Measurements from ENCODE around the gene IFITM10.
A peak's percentile ranks its signal among the peaks of the same experiment; 100 is the strongest.

Gene IFITM10

DNA sequence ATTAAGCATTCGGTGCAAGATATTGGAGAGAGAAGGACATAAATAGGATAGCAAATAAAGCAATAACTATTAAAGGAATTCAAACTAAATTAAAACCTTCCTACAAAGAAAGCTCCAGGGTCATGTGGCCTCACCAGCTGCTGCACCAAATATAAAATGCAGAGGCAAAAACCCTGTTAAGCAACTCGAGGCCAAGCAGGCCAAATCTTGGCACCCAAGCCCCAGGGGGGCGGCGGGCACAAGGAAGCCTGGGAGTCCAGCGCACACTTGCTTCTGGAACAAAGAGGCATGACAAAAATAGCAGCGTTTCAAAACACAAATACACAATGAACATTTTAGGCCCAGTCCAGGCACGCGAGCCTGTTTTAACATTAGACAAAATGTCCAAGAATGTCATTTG lies 32.6 kb downstream of the IFITM10 start:
- DNase-seq (ENCODE audit: low read depth, low spot score), result no peak

DNA sequence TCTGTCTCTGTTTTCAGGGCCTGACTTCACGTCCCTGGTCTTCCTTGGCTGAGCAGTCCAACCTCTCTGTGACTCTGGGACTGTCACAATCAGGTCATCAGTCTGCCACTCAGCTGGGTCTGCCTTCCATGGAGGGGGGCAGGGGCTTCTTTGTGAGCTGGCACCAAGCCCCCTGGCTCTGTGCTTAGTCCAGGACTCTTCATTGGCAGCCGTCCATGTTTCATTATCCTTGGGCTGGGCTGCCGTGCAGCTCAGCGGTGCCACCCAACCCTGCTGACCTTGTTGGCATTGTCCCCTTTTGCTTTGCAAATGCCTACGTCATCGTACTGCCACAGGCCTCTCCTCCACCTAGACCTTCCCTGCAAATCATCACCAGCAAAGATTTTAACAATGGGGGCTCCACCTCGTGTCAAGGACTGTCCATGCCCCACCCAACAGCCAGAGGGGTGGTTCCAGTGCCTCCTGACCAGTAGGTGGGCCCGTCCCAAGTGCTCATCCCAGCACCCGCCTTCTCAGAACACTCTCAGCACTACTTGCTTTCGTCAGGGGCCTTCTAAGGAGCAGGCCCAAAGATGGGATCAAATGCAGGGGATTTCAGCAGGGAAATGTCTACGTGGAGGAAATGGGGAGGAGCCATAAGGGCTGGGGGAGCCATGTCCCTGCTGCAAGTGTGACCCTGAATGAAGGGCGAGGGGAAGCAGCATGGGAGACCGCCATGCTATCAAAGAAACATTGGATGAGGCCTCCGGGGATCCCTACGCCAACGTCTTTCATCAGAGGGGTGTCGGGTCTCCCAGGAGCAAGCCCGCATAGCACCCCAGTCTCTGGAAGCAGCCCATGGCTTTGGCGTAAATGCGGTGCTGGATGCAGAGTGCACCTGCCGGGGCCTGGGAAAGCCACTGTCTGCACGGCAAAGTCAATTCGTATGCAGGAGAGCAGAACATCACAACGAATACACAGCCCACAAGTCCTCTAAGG lies 35.2 kb downstream of the IFITM10 start:
- DNase-seq (ENCODE audit: low read depth, low spot score), result no peak

DNA sequence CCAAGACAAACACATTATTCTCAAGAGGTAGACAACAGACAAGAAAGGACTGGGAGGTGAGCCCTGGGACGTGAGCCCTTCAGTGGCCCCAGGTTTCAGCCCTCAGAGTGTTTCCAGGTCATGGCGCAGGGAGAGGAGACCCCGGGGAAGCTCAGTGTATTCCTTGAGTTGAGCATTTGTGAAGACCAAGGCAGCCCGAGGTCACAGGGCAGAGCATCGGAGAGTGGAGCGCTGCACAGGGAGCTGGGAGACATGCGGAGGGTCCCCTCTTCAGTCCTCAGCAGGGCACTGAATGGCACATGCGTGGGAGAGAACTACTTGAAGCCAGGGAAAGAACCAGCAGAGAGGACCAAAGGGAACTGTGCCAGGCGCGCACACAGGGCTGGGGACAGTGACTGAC lies 41.7 kb downstream of the IFITM10 start:
- no peak for DNase-seq (ENCODE audit: low read depth, low spot score)

DNA sequence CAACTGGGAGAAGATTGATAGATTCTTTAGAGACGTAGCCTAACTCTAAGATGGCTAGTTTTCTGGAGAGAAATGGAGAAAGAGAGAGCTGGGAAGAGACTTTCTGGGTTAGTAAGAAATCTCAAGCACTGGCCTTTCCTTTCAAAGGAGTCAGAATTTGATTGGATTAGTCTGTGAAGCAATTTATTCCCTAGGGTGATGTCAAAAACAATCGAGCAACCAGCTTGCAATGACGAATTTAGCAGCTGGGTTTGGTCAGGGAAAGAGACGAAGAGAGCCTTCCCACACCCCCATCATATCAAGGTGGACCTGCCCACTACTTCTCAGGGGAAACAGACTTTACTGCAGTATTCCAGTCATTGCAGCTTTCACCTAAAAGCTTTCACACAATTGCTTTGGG lies 42.6 kb downstream of the IFITM10 start:
- DNase-seq (ENCODE audit: low read depth, low spot score), result no peak

DNA sequence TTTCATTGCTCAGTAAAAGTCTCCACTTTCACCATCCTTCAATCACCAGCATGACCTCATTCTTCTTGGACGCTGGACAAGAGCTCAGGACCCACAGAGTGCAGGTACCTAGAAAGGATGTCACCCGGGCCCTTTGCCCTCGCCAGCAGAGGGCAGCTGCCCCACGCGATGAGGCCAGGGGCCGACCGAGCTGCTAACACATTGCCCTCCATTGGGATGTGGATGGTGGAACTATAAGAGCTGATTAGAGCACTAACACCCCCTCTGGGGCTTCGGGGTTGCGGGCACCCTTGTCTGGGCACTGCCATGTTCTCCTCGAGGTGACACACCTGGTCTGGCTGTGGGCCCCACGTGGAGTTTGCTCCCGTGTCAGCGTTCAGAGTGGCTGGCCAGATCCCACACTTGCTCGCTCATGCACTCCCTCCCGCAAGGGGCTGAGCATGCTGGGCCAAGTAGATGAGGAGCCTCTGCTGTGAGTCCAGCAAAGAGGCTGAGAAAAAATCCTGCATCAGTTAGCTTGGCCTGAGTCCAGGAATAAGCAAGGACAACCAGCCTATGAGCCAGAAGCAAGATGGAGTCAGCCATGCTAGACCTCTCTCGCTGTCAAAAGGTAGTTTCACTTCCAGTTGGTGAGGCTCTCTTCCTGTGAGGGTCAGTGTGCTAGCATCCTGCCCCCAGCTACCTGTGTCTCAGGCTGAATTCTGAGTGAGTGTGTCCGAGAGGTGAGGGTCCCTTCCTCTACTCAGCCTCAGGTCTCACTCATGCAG lies 43.6 kb downstream of the IFITM10 start:
- DNase-seq (ENCODE audit: low read depth, low spot score), result no peak

DNA sequence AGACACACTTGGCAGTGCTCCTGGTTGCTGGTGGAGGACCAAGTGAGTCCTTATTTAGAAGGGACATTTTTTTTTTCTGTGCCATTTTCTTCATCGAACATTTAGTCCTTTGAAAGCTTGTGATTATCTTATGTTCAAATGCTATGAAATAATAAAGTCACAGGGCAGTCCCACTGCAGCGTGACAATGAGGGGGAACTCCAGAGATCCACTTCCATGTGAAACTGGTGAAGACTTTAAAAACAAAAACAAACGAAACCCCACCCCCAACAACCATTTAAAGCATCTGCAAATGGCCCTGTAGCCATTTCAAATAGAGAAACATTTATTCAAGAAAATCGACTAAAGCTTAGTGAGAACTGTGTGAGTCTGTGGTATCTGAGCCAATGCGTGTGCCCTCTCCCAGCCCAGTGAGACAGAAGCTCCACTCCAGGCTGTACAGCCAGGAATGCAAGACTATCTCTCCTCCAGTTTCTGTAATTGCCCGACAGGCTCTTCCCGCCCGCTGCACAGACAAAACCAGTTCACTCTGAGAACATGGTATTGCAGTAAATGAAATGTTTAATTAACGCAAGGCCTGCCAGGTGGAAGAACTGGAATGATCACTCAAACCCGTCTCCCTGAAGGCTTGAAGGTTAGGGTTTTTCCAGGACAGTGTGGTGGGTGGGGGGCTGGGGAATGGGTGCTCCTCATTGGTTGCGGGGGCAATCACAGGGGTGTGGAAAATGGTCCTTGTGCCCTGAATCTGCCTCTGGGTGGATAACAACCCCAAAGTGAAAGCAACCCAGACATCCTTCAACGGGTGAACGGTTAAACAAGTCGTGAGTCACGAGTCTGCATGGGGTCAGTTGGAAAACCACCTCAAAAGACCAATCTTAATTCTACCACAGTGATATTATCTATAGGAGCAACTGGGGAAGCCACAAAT lies 45.0 kb downstream of the IFITM10 start:
- no peak for DNase-seq (ENCODE audit: low read depth, low spot score)

DNA sequence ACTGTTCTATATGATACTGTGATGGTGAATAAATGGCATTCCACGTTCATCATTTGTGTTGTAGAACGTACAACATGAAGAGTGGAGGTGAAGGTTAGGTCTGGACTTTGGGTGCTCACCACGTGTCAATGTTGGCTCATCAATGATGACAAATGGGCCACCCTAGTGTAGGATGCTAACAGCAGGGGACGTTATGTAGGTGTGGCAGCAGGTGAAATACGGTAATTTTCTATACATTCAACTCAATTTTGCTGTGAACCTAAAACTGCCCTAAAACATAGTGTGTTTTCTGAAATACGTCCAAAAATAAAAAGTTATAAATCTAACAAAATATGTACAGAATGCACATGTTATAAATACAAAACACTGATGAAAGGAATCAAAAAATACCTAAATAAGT lies 47.2 kb downstream of the IFITM10 start:
- DNase-seq (ENCODE audit: low read depth, low spot score), result no peak

DNA sequence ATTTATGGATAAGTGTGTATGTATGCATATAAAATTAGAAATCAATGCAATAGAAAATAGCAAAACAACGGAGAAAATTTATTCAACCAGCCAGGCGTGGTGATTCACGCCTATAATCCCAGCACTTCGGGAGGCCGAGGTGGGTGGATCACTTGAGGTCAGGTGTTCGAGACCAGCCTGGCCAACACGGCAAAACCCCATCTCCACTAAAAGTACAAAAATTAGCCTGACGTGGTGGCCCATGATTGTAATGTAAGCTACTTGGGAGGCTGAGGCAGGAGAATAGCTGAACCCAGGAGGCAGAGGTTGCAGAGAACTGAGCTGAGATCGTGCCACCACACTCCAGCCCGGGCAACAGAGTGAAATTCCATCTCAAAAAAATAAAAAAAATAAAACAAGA lies 47.9 kb downstream of the IFITM10 start:
- no peak for DNase-seq (ENCODE audit: low read depth, low spot score)

DNA sequence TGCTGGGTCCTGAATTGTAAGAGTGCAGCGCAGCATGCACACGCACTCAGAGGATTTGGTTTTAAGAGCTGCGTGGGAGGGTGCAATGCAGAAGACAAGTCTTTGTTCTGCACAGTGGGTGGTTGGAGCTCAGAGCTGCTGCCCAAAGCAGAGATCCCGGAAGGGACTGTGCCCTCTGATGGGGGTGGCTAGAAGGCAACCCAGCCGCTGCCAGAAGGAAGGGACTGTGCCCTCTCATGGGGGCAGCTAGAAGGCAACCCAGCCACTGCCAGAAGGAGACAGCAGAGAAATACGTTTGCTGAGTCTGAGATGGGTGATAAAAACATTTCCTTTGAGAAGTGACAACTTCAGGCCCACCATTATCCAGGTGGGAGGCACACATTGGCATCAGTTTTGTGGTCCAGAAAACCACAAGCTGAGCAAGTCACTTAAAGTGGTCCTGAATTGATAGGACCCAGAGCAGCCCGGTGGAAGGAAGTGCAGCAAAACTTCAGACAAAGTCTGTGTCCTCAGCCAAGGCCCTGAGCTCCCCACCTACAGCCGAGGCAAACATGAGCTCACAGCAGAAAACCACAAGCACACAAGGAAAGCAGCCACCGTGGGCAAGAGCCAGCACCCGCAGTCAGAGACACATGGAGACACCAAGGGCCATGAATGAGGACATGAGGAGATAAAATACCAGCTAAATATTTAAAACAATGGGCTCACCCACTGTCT lies 49.1 kb downstream of the IFITM10 start:
- no peak for DNase-seq (ENCODE audit: low read depth, low spot score)

DNA sequence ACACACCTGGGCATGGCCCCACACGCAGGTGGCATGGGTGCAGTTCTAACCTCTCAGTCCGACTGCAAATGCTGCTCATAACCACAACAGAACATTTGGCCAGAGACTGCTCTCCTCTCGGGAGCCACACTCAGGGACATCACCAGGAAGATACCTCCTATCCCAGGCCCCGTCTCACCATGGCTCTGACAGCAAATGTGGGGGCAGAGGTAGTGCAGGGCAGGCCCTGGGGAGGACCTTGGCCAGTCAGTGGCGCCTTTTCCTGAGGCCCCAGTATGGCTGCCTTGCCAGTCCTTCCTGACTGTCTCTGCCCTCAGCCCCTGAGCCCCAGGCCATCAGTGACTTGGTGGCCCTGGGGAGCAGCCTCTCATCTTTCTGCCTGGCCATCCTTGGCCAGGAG lies 50.6 kb downstream of the IFITM10 start:
- no peak for DNase-seq (ENCODE audit: low read depth, low spot score)

DNA sequence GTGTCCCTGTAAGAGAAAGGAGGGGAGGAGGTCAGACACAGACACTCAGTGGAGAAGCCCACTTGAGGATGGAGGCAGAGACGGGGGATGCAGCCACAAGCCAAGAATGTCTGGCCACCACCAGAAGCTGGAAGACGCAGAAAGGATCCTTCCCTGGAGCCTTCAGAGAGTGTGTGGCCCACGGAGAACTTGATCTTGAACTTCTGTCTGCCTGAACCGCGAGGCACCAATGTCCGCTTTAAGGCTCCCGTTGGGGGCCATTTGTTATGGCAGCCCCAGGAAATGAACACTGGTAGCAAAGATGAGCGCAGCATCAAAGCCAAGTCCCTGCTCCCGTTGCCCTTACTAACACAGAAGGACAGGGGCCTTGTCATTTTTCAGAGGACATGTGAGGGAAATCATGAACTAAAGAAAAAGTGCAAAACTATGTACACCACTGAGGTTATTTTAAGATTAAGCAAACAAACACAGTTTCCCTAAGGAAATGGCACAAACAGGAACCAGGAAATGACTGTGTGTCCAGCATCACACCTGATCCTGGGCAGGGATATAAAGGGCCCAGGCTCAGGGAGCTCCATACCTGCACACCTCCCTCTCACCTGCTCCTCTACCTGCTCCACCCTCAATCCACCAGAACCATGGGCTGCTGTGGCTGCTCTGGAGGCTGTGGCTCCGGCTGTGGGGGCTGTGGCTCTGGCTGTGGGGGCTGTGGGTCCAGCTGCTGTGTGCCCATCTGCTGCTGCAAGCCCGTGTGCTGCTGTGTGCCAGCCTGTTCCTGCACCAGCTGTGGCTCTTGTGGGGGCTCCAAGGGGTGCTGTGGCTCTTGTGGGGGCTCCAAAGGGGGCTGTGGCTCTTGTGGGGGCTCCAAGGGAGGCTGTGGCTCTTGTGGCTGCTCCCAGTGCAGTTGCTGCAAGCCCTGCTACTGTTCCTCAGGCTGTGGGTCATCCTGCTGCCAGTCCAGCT lies 53.5 kb downstream of the IFITM10 start, which contains the start of gene KRTAP5-6:
Gene KRTAP5-6 (plus strand): TSS at position 588 of the 963 bp plus-strand sequence. CDS start 51 bp downstream, at position 639.
- DNase-seq (ENCODE audit: low read depth, low spot score), result no peak

DNA sequence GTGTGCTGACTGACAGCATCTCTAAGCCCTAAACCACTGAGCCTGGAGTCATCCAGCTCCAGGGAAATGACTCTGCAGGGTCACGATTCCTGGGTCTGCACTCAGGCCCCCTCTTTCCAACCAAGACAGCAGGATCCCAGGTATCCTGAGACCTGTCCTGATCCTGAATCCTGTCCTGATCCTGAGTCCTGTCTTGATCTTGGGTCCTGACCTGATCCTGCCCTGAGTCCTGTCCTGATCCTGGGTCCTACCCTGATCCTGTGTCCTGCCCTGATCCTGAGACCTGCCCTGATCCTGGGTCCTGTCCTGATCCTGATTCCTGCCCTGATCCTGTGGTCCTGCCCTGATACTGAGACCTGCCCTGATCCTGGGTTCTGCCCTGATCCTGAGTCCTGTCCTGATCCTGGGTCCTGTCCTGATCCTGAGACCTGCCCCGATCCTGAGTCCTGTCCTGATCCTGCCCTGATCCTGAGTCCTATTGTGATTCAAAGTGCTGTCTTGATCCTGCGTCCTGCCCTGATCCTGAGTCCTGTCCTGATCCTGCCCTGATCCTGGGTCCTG lies 54.8 kb downstream of the IFITM10 start:
- DNase-seq (ENCODE audit: low read depth, low spot score), result no peak

DNA sequence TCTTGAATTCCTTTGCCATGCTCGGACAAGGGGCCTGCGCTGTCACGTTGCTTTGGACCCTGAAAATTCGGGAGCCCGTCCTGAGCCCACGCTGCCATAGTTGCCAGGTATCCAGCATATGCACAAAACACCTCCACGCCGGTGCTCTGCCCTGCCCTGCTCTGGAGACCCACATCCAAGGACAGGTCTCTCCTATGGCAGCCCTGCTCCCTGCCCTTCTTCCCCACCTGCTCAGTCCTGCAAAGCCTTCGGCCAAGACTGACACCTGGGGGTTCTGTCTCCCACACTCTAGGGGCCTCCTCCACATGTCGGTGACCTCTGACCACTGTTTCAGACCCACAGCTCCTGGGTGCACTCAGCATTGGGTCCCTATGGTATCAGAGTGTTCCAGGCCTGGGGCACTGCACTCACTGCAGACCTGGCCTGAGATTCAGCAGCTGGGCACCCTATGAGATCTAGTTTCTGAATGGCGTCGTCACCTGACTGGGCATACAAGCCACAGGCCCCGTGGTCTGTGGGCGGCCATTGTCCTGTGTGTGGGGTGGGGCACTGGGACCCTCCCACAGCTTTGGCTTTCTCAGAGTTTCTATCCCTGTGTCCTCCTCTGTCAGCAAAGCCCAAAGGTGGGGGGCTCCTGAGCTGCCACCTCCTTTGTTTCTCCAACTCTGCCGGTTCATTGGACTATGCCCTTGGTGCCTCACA lies 55.4 kb downstream of the IFITM10 start:
- DNase-seq (ENCODE audit: low read depth, low spot score), result no peak

DNA sequence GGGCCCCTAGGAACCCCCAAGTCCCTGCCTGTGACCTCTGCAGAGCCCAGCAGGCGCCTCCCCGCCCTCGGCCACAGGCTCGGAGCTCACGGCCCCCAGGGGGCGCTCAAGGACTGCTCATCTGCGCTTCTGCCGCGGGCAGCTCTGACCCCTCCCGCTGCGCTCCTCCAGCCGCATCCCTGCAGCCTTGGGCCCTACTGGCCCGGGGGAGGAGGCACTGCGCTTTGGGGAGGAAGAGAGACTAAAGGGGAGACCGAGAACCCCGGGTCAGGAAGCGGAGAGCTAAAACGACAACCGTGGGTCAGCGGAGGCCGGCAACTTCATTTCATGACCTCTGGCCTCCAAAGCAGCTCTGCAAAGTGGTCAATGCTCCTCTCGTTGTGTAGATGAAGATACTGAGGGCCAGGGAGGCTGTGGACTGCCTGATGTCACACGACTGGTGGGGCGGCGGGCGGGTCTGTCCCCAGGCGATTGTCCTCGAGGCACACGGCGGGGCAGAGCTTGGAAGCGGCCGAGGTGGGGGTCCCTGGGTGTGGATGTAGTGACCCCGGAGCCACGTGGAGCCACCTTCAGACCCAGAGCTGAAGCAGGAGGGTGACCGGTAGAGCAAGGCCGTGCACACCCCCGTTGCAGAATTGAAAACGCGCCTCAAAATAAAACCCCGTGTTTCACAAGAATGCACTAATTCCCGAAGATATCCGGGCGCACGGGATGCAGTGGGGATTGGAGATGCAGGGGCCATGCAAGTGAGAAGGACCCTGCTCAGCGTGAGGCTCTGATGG lies 56.1 kb downstream of the IFITM10 start:
- DNase-seq (ENCODE audit: low read depth, low spot score), result peak; percentile 65

DNA sequence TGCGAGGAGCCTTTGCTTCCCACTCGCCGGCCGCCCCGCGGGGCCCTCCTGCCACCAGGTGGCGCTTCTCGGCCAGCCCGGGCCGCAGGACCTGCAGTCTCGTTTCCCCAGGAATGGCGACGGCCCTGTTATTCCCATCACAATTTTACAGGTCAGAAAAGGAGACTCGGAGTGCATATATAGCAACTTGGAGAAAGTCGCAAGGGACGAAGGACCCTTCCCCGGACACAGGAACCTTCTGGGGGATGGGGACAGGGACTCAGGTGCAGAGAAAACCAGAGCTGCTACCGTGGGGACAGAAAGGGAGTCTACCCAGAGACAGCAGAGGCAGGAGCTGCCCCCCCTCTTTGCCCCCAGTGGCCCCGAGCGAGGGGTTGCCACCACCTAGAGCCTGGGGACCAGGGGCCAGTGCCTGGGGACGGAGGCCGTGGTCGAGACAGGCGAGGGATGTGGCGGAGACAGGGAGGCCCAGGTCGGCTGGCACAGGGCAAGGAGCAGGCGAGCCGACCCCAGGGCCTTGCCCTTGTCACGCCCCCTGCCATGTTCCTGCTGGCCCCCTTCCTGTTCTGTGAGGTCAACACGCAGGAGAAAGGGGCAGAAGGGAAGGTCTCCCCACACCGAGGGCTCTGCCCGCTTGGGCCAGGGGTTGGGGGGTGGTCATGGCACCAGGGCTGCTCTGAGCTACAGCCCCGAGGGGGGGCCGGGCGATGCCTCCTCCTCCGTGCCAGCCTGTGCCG lies 56.9 kb downstream of the IFITM10 start:
- peak; percentile 42 for DNase-seq (ENCODE audit: low read depth, low spot score)

DNA sequence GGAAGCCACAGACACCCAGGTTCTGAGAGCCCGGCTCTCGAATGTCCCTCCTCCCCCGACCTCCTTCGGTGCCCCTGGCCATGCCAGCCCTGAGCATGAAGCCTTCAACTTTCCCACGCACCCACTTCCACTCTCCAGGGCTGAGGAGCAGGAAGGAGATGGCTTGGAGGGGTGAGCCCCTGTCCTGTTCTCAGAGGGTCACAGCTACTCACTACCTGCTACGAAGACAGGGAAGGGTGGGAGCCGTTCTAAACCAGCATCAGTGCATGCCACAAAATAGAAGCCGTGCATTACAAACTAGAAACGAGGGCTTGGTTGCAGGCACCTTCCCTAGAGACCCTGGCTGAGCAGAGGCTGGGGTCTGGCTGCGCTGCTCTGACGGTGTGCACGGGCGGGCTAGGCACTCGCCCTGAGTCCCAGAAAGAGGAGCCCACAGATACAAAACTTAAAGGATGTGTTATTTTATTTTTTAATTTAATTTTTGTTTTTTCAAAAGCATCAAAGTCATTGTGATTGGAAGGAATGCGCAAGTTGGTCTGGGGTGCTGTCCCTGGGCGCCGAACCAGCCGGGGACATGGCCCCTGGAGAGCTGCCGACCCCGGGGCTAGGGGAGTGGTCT lies 57.6 kb downstream of the IFITM10 start:
- no peak for DNase-seq (ENCODE audit: low read depth, low spot score)
